DMS153 treated with DMSO at 0.1 percent for 48 hours (cell line): ENCODE measurements around the gene PDE12.

ENCODE experiments used
- DNase-seq: peaks from one replicate; lab custom pipeline; 2025; ENCODE audit not compliant: unreplicated experiment; lab: John Stamatoyannopoulos, UW

PDE12 gene, protein sequence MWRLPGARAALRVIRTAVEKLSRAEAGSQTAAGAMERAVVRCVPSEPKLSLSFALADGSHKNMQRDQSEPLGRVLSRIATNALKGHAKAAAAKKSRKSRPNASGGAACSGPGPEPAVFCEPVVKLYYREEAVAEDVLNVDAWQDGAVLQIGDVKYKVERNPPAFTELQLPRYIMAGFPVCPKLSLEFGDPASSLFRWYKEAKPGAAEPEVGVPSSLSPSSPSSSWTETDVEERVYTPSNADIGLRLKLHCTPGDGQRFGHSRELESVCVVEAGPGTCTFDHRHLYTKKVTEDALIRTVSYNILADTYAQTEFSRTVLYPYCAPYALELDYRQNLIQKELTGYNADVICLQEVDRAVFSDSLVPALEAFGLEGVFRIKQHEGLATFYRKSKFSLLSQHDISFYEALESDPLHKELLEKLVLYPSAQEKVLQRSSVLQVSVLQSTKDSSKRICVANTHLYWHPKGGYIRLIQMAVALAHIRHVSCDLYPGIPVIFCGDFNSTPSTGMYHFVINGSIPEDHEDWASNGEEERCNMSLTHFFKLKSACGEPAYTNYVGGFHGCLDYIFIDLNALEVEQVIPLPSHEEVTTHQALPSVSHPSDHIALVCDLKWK

DNA sequence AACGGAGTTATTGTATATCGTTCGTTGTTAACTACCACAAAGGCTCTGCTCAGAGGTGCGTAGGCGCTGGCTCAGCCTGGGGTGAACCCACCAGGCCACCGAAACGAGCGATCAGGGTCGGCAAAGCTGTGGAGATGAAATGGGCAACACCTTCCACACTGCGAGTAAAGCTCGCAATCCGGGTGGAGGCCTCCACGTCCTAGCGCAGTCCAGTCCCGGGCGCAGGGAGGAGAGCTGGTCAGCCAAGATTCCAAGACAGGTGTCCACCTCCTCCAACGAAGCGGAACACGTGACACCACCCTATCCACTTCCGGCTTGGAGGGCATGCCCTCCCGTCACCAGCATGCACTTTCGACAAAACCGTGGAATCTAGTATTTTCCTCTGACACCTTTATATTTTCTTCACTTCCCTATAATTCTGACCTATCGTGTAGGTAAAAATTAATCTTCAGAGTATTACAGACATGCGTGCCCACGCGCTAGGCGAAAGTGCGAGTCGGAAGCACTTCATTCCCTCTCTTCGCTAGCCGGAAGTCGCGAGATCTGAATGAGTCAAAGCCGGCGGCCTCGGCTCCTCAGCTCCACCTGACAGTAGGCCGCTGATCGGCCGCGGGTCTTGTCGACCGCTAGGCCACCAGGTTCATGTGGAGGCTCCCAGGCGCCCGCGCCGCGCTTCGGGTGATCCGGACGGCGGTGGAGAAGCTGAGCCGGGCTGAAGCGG lies at the start of gene PDE12:
PDE12 (plus strand) TSS at position 537 of the 721 bp plus-strand sequence; CDS start at position 643, 106 bp downstream.
- DNase-seq, result peak; percentile 47

DNA sequence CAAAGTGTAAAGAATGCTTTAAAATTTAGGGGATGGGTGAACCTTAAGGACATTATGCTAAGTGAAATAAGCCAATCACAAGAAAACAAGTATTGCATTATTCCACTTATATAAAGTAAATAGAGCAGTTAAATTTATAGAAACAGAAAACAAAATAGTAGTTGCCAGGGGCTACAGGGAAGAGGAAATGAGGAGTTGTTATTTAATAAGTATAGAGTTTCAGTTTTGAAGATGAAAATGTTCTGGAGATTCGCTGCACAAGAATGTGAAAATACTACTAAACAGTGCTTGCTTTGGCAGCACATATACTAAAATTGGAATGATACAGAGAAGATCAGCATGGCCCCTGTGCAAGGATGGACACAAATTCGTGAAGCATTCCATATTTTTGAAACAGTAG lies 43.9 kb upstream of the PDE12 start:
- no peak for DNase-seq

DNA sequence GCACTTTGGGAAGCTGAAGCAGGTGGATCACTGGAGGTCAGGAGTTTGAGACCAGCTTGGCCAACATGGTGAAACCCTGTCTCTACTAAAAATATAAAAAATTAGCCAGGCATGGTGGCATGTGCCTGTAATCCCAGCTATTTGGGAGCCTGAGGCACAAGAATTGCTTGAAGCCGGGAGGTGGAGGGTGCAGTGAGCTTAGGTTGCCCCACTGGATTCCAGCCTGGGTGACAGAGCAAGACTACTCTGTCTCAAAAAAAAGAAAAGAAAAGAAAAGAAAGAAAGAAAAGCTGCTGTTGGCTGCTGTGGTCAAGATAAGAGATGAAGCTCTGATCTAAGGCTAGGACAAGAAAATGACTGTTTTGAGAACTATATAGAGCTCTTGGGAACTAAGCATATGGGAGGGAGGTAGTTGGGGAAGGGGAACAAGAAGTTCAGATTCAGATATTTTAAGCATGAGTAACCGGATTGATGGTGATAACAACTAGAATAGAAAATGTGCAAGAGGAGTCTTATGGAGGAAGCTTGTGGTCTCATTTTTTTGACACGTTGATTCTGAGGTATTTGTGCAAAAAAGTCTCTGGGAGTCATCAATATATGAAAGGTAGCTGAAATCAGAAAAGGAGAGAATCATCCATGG lies 37.7 kb upstream of the PDE12 start:
- no peak for DNase-seq

DNA sequence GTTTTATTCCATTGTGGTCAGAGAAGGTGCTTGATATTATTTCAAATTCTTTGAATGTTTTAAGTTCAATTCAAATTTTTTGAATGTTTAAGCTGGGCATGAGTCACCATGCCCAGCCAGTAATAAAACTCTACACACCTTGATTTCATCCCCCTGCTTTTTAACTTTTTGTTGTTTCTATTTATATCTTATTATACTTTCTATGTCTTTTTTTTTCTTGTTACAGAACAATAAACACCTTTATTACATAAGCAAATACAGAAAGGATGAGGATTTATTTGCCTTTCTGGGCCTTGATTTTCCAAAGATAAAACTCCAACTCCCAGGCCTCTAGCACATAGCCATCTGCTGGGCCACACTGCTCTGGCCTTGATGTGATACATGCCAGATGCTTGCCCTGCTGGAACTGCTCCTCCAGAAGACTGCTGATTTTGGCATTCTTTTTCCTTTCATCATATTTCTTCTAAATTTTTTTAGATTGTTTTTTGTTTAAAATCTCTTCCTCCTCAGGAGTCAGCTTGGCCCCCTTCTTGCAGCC lies 25.9 kb upstream of the PDE12 start:
- DNase-seq, result no peak

GRCh38 chr3:57538465-57538864 lies 17.6 kb upstream of the PDE12 start:
- DNase-seq, result no peak

- DNase-seq, result peak; percentile 18
These were observed 11.6 kb upstream of the PDE12 start, which contains the start of gene DNAH12 for GRCh38 chr3:57544181-57545125. Gene DNAH12, minus strand, starts transcription at chr3:57544344. Its CDS starts 1,474 bp downstream, at chr3:57542870.

DNA sequence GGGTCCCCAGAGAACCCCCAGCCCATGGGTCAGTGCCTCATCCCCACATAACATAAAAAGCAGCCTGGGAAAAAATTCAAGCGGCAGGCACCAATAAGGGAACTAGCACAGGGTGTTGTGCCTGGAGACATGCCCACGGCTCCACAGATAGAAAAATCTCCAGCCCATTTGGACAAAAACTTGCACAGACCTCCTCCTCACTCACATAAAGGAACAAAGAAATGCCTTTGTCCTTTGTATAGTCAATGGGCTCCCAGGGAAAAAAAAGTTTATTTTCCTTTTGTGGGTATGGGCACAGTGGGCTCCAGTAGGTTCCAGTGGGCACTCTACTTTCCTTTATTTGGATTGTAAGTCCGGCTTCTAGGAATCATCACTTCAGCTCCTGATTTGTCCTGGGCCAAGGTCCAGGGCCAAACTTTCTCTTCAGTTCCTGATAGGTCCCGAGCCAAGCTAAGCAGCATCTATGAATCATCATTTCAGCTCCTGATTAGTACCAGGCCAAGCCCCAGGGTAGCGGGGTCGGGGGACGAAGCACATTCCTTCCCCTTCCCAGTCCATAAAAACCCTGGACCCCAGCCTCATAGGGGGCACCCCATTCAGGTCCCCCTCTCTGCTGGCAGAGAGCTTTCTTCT lies 10.3 kb upstream of the PDE12 start:
- DNase-seq, result no peak

GRCh38 chr3:57546616-57547015 lies 9.5 kb upstream of the PDE12 start:
- DNase-seq, result no peak

GRCh38 chr3:57555306-57555705 lies 768 bp upstream of the PDE12 start:
- DNase-seq, result no peak

- no peak for DNase-seq
These were observed 498 bp downstream of the PDE12 start for GRCh38 chr3:57556459-57557084.

- no peak for DNase-seq
These were observed 1.0 kb downstream of the PDE12 start for GRCh38 chr3:57557085-57557537.

DNA sequence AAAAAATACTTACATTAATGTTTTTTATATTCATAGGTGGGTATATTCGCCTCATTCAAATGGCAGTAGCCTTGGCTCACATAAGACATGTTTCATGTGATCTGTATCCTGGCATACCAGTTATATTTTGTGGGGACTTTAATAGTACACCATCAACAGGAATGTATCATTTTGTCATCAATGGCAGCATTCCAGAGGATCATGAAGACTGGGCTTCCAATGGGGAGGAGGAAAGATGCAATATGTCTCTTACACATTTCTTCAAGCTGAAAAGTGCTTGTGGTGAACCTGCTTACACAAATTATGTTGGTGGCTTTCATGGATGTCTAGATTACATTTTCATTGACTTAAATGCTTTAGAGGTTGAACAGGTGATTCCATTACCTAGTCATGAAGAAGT lies 3.5 kb downstream of the PDE12 start:
- no peak for DNase-seq

DNA sequence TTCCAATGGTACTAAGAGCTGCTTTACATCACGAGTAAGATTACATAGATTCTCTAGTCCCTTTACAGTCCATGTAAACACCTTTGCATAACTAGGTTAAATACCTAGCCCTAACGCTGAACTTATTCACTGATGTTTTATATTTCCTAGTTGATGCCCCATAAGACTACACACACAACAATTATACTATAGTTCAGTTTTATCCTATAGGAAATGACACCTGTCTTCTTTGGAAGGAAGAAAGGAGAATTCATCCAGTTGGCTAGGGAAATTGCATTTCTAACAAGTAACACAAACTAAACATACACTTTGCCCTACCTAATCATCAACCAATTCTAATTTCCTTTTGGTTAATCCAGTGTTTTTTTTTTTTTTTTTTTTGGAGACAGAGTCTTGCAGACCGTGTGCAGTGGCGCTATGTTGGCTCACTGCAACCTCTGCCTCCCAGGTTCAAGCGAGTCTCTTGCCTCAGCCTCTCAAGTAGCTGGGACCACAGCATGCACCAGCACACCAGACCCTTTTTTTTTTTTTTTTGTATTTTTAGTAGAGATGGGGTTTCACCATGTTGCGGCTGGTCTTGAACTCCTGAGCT lies 13.9 kb downstream of the PDE12 start:
- no peak for DNase-seq

GRCh38 chr3:57570878-57571277 lies 14.8 kb downstream of the PDE12 start:
- DNase-seq, result no peak

DNA sequence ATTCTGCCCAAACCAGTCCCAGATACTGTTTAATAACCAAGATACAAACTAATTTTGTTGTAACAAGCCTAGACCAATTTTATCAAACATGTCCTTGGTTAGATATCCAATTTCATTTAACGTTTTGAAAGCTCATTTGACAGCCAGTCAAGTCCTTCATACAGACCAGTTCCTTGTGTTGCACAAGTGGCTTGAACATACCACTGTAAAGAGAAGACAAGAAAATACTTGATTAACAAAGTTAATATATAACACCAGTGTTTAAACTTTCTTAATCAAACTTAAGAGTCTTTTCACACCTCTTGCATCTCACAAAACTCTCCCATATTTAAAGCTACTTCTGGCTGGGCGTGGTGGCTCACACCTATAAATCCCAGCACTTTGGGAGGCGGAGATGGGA lies 16.0 kb downstream of the PDE12 start:
- DNase-seq, result no peak

DNA sequence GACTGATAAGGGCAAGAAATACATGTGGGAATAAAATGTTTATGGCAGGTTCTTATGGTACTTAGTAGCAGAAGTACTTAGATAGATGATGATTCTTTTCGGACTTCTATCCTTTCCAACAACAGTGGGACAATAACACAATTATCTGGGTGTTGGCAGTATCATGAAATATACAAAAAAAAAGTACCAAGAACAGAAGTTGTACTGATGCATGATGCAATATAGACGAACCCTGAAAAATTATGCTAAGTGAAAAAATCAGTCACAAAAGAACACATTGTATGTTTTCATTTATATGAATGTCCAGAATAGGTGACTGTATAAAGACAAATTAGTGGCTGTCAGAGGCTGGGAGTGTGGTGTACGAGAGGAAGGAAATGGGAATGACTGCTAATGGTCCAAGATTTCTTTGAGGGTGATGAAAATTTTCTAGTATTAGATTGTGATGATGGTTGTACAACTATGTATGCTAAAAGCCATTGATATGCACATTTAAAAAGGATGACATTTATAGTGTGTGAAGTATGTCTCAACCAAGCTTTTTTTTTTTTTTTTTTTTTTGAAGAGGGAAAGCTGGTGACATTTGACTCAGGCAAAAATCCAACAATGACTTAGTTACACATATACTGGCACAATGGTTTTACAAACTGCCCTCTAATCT lies 20.0 kb downstream of the PDE12 start:
- no peak for DNase-seq

DNA sequence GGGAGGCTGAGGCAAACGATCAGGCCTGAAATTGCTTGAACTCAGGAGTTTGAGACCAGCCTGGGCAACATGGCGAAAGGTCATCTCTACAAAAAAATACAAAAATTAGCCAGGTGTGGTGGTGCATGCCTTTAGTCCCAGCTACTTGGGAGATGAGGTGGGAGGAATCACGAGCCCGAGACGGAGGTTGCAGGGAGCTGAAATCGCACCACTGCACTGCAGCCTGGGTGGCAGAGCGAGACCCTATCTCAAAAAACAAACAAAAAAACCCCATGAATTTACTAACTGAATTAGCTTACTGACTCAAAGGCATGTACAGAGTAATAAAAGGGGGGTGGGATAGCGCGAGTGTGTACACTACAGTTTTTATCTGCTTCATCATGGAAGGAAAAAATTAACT lies 21.7 kb downstream of the PDE12 start:
- no peak for DNase-seq
